ENCODE data around the gene LRRC75A. TPM values are rescaled to one million over a fixed set of nuclear protein-coding genes. Genes with fewer than 3 reads are reported as not detected.

Gene LRRC75A, protein sequence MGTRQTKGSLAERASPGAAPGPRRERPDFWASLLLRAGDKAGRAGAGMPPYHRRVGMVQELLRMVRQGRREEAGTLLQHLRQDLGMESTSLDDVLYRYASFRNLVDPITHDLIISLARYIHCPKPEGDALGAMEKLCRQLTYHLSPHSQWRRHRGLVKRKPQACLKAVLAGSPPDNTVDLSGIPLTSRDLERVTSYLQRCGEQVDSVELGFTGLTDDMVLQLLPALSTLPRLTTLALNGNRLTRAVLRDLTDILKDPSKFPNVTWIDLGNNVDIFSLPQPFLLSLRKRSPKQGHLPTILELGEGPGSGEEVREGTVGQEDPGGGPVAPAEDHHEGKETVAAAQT
- 10 to 100 TPM; 44.5 to 47.9 TPM for total RNA-seq
- 39.1 TPM for polyA plus RNA-seq (ENCODE audit: insufficient read depth, low read depth, low replicate concordance)
- long read RNA-seq, donor 1, transcript LRRC75A-203 (4 exons, 1,390 nt), result major isoform, 8 of 8 reads
- long read RNA-seq, donor 1, partial matches to known transcripts, result 0 of 8 reads
- long read RNA-seq, donor 1, other reads (novel, unspliced or antisense), result 0 of 8 reads
- long read RNA-seq, donor 2, transcript LRRC75A-203 (4 exons, 1,390 nt), result major isoform, 8 of 8 reads
- long read RNA-seq, donor 2, partial matches to known transcripts, result 0 of 8 reads
- long read RNA-seq, donor 2, other reads (novel, unspliced or antisense), result 0 of 8 reads

- H3K27me3 ChIP-seq, result no peaks in the 10 kb centered on the region
- H3K9me3 ChIP-seq, result no peaks in the 10 kb centered on the region
- DNase-seq, result peak; percentile 51
- intact Hi-C loops (cut with DNase I; ENCODE audit: low total_unique reads), result no loop called here
- H3K27ac ChIP-seq, result peak within 1 kb of the TSS; percentile 59 to 66
- peaks cover 44% of the 10 kb centered on the region for H3K4me1 ChIP-seq
- TF ChIP-seq, protein P1, sequence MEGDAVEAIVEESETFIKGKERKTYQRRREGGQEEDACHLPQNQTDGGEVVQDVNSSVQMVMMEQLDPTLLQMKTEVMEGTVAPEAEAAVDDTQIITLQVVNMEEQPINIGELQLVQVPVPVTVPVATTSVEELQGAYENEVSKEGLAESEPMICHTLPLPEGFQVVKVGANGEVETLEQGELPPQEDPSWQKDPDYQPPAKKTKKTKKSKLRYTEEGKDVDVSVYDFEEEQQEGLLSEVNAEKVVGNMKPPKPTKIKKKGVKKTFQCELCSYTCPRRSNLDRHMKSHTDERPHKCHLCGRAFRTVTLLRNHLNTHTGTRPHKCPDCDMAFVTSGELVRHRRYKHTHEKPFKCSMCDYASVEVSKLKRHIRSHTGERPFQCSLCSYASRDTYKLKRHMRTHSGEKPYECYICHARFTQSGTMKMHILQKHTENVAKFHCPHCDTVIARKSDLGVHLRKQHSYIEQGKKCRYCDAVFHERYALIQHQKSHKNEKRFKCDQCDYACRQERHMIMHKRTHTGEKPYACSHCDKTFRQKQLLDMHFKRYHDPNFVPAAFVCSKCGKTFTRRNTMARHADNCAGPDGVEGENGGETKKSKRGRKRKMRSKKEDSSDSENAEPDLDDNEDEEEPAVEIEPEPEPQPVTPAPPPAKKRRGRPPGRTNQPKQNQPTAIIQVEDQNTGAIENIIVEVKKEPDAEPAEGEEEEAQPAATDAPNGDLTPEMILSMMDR (IDR thresholded peaks at IDR 0.05), result no peak
- no peak for TF ChIP-seq POLR2A (IDR thresholded peaks at IDR 0.05)
- H3K36me3 ChIP-seq (ENCODE audit: low read depth, missing control alignments), result no peaks in the 10 kb centered on the region
- H3K4me3 ChIP-seq, result peak within 1 kb of the TSS; percentile 61 to 64
- 0% methylated on average over 46 of the region's 134 CpGs; no CpG with 5 or more reads in 1 of the 2 donors for WGBS, 2 donors
These were observed at the start of gene LRRC75A for GRCh38 chr17:16491703-16492612. LRRC75A (minus strand) TSS chr17:16492193; CDS start chr17:16491990, 203 bp downstream.

DNA sequence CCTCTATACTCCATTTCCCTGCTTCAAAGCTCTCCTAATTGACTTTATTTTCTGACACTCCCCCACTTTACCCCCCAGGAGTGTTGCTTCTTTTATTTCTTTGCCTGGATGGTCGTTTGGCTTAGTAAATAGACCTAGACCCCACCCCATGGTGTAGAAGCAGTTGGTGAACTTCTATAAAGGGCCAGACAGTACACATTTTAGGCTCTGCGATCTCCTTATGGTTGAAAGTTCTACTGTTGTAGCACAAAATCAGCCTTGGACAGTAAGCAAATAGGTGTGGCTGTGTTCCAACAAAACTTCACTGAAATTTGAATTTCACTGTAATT, 45.1 kb upstream of the LRRC75A start:
- Histone ChIP-seq H3K36me3 (ENCODE audit: low read depth, missing control alignments) (no peaks in the 10 kb centered on the region), H3K27me3 (no peaks in the 10 kb centered on the region), H3K9me3 (no peaks in the 10 kb centered on the region), H3K27ac (peak overlapping the region; percentile 85 to 92), H3K4me3 (peak overlapping the region in 1 of 2 donors; percentile 72), H3K4me1 (peaks cover 4% of the 10 kb centered on the region)
- intact Hi-C loops (cut with DNase I; ENCODE audit: low total_unique reads), result no loop called here
- TF ChIP-seq, protein P1 (IDR thresholded peaks at IDR 0.05), result no peak
- no peak for TF ChIP-seq POLR2A (IDR thresholded peaks at IDR 0.05)
- WGBS, 2 donors, result 36 to 41% methylated on average over 2 of the region's 2 CpGs
- DNase-seq, result no peak

- no peak for DNase-seq
- no peaks in the 10 kb centered on the region for H3K9me3 ChIP-seq
- intact Hi-C loops (cut with DNase I; ENCODE audit: low total_unique reads), result no loop called here
- H3K4me1 ChIP-seq, result peaks cover 4% of the 10 kb centered on the region
- TF ChIP-seq POLR2A (IDR thresholded peaks at IDR 0.05), result no peak
- TF ChIP-seq, protein P1 (IDR thresholded peaks at IDR 0.05), result no peak
- no peak overlapping the region for H3K4me3 ChIP-seq
- 50 to 89% methylated on average over 1 of the region's 1 CpG for WGBS, 2 donors
- no peaks in the 10 kb centered on the region for H3K36me3 ChIP-seq (ENCODE audit: low read depth, missing control alignments)
- no peaks in the 10 kb centered on the region for H3K27me3 ChIP-seq
- H3K27ac ChIP-seq, result no peak overlapping the region
These were observed 42.2 kb upstream of the LRRC75A start for GRCh38 chr17:16534236-16534635.

GRCh38 chr17:16529906-16530305, 37.9 kb upstream of the LRRC75A start:
- DNase-seq, result no peak
- TF ChIP-seq, protein P1 (IDR thresholded peaks at IDR 0.05), result no peak
- TF ChIP-seq POLR2A (IDR thresholded peaks at IDR 0.05), result no peak
- Histone ChIP-seq H3K27me3 (no peaks in the 10 kb centered on the region), H3K27ac (no peak overlapping the region), H3K9me3 (no peaks in the 10 kb centered on the region), H3K36me3 (ENCODE audit: low read depth, missing control alignments) (no peaks in the 10 kb centered on the region), H3K4me3 (no peak overlapping the region), H3K4me1 (peaks cover under 1% of the 10 kb centered on the region)
- intact Hi-C loops (cut with DNase I; ENCODE audit: low total_unique reads), result no loop called here
- WGBS, 2 donors, result 86 to 93% methylated on average over 4 of the region's 4 CpGs
